Measurements from ENCODE around the gene SMARCAD1. TPM values are rescaled to one million over a fixed set of nuclear protein-coding genes. Genes with fewer than 3 reads are reported as not detected.
A peak's percentile ranks its signal among the peaks of the same experiment; 100 is the strongest.

The SMARCAD1 gene
- polyA plus RNA-seq, result 32.1 TPM
- long read RNA-seq, donor 1, full-length matches to known transcripts, result 2 of 2 reads
- long read RNA-seq, donor 1, partial matches to known transcripts, result 0 of 2 reads
- long read RNA-seq, donor 1, other reads (novel, unspliced or antisense), result 0 of 2 reads
- long read RNA-seq, donor 2, result 0 reads
- long read RNA-seq, donor 3, full-length matches to known transcripts, result 4 of 18 reads
- long read RNA-seq, donor 3, partial matches to known transcripts, result 14 of 18 reads
- long read RNA-seq, donor 3, other reads (novel, unspliced or antisense), result 0 of 18 reads
- long read RNA-seq, donor 4, result 0 reads
- long read RNA-seq, donor 5, full-length matches to known transcripts, result 2 of 2 reads
- long read RNA-seq, donor 5, partial matches to known transcripts, result 0 of 2 reads
- long read RNA-seq, donor 5, other reads (novel, unspliced or antisense), result 0 of 2 reads
- long read RNA-seq, donor 6, full-length matches to known transcripts, result 1 of 1 reads
- long read RNA-seq, donor 6, partial matches to known transcripts, result 0 of 1 reads
- long read RNA-seq, donor 6, other reads (novel, unspliced or antisense), result 0 of 1 reads
- long read RNA-seq, donor 7, result 0 reads
- long read RNA-seq, donor 8, result 0 reads
- long read RNA-seq, donor 9, full-length matches to known transcripts, result 1 of 1 reads
- long read RNA-seq, donor 9, partial matches to known transcripts, result 0 of 1 reads
- long read RNA-seq, donor 9, other reads (novel, unspliced or antisense), result 0 of 1 reads
- long read RNA-seq, donor 10, full-length matches to known transcripts, result 4 of 4 reads
- long read RNA-seq, donor 10, partial matches to known transcripts, result 0 of 4 reads
- long read RNA-seq, donor 10, other reads (novel, unspliced or antisense), result 0 of 4 reads
- long read RNA-seq, donor 11, full-length matches to known transcripts, result 1 of 1 reads
- long read RNA-seq, donor 11, partial matches to known transcripts, result 0 of 1 reads
- long read RNA-seq, donor 11, other reads (novel, unspliced or antisense), result 0 of 1 reads

DNA sequence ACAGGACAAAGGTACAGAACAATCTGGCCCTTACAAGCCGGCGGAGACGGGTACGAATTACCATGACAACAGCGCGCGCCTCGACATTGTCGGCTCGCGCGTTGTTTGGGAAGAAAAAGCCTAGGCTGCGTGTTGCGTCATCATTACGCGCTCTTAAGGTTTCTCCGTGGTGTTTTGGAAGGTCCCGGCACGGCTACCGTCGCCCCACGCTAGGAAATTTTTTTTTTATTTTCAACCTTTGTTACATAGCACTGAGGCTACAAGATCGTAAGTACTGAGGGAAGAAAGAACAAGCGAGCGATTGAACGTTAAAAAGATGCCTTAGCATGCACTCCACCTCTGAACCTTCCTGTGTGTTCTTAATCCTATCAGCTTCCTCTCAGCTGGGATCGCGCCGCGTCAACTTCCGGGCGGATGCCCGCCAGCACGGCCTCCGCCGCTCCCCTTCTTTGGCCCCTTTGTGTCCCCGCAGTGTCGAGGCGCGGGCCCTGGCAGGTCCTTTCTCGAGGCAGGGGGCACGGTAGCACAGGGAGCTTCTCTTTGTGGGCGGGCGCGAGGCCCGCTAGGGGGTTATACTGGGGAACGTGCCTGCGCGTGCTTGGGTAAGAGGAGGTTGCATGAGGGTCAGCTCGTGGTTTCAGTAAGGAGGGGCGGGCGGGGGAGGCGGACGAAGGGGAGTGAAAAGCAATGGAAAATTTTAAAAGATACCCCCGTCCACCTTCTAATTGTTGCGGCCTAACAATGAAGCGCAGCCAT lies at the start of gene SMARCAD1:
Gene SMARCAD1 (plus strand): TSS at position 397 of the 756 bp plus-strand sequence. CDS start 530 bp downstream, outside the sequence.
- Histone ChIP-seq H3K27me3 (ENCODE audit: control insufficient read depth, insufficient read depth, low read length) (no peaks in the 10 kb centered on the region), H3K4me1 (ENCODE audit: control insufficient read depth, insufficient read depth, low read length) (peaks cover 7% of the 10 kb centered on the region), H3K4me3 (ENCODE audit: low read length) (peak within 1 kb of the TSS; percentile 79), H3K9me3 (ENCODE audit: control insufficient read depth, low read depth, low read length) (no peaks in the 10 kb centered on the region), H3K36me3 (ENCODE audit: control insufficient read depth, insufficient read depth, low read length) (peaks cover 12% of the 10 kb centered on the region), H3K27ac (ENCODE audit: low read length) (peak within 1 kb of the TSS; percentile 77)
- peak; percentile 93 to 98 for DNase-seq
- no CpG with 5 or more reads among the region's 57 CpGs for WGBS (ENCODE audit: insufficient coverage, low lambda C conversion rate)

DNA sequence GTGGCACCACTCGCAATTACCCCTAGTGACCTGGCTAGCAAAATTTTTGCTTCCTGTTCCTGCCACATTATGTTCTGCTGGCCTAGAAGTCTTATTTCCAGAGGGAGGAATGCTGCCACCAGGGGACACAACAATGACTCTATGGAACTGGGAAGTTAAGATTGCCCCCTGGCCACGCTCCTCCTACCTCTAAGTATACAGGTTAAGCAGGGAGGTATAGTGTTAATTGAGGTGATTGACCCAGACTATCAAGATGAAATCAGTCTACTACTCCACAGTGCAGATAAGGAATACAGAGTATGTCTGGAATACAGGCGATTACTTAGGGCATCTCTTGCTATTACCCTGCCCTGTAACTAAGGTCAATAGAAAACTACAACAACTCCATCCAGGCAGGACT lies 48.8 kb upstream of the SMARCAD1 start:
- no peak overlapping the region for H3K4me3 ChIP-seq (ENCODE audit: low read length)
- H3K36me3 ChIP-seq (ENCODE audit: control insufficient read depth, insufficient read depth, low read length), result no peaks in the 10 kb centered on the region
- WGBS (ENCODE audit: insufficient coverage, low lambda C conversion rate), result no CpG with 5 or more reads among the region's 3 CpGs

GRCh38 chr4:94159790-94160189 lies 47.9 kb upstream of the SMARCAD1 start:
- H3K4me3 ChIP-seq (ENCODE audit: low read length), result no peak overlapping the region
- no CpG with 5 or more reads among the region's 1 CpG for WGBS (ENCODE audit: insufficient coverage, low lambda C conversion rate)

More for the DNA sequence above, 48.8 kb upstream of the SMARCAD1 start:
- DNase-seq, result no peak
- H3K4me1 ChIP-seq (ENCODE audit: control insufficient read depth, insufficient read depth, low read length), result peaks cover 6% of the 10 kb centered on the region
- H3K9me3 ChIP-seq (ENCODE audit: control insufficient read depth, low read depth, low read length), result no peaks in the 10 kb centered on the region
- no peaks in the 10 kb centered on the region for H3K27me3 ChIP-seq (ENCODE audit: control insufficient read depth, insufficient read depth, low read length)
- no peak overlapping the region for H3K27ac ChIP-seq (ENCODE audit: low read length)

GRCh38 chr4:94160774-94161173 lies 46.9 kb upstream of the SMARCAD1 start:
- peaks cover 6% of the 10 kb centered on the region for H3K4me1 ChIP-seq (ENCODE audit: control insufficient read depth, insufficient read depth, low read length)
- no peaks in the 10 kb centered on the region for H3K27me3 ChIP-seq (ENCODE audit: control insufficient read depth, insufficient read depth, low read length)
- H3K27ac ChIP-seq (ENCODE audit: low read length), result no peak overlapping the region
- no peak for DNase-seq
- H3K9me3 ChIP-seq (ENCODE audit: control insufficient read depth, low read depth, low read length), result no peaks in the 10 kb centered on the region
- H3K36me3 ChIP-seq (ENCODE audit: control insufficient read depth, insufficient read depth, low read length), result no peaks in the 10 kb centered on the region
- no peak overlapping the region for H3K4me3 ChIP-seq (ENCODE audit: low read length)
- no CpG with 5 or more reads among the region's 4 CpGs for WGBS (ENCODE audit: insufficient coverage, low lambda C conversion rate)

More at GRCh38 chr4:94159790-94160189, 47.9 kb upstream of the SMARCAD1 start:
- H3K27ac ChIP-seq (ENCODE audit: low read length), result no peak overlapping the region
- DNase-seq, result no peak
- H3K36me3 ChIP-seq (ENCODE audit: control insufficient read depth, insufficient read depth, low read length), result no peaks in the 10 kb centered on the region
- H3K27me3 ChIP-seq (ENCODE audit: control insufficient read depth, insufficient read depth, low read length), result no peaks in the 10 kb centered on the region
- no peaks in the 10 kb centered on the region for H3K9me3 ChIP-seq (ENCODE audit: control insufficient read depth, low read depth, low read length)
- H3K4me1 ChIP-seq (ENCODE audit: control insufficient read depth, insufficient read depth, low read length), result peaks cover 6% of the 10 kb centered on the region

DNA sequence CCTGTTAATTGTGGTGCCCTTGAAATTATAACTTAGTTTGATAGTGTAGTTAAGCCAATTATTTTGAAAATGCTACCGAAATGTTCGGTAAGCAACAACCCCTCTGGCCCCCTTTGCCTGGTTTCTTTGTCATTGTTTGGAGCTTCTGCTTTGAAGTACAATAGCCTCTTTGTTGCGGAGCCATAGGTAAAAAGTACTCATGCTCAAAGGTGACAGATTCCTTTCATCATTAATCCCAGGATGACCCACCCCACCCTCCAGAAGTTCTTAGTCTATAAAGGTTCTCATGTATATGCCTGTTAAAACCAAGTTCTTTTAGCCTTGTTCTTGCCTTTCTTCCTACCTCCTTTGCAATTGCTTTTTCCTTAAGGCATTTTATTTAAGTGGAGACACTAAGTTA lies 42.4 kb upstream of the SMARCAD1 start:
- peaks cover 7% of the 10 kb centered on the region for H3K9me3 ChIP-seq (ENCODE audit: control insufficient read depth, low read depth, low read length)
- 83% methylated on average over 1 of the region's 3 CpGs for WGBS (ENCODE audit: insufficient coverage, low lambda C conversion rate)
- H3K4me1 ChIP-seq (ENCODE audit: control insufficient read depth, insufficient read depth, low read length), result no peaks in the 10 kb centered on the region
- peak in 1 of 2 donors; percentile 12 for DNase-seq
- no peak overlapping the region for H3K4me3 ChIP-seq (ENCODE audit: low read length)
- H3K27me3 ChIP-seq (ENCODE audit: control insufficient read depth, insufficient read depth, low read length), result no peaks in the 10 kb centered on the region
- H3K36me3 ChIP-seq (ENCODE audit: control insufficient read depth, insufficient read depth, low read length), result no peaks in the 10 kb centered on the region
- H3K27ac ChIP-seq (ENCODE audit: low read length), result no peak overlapping the region

DNA sequence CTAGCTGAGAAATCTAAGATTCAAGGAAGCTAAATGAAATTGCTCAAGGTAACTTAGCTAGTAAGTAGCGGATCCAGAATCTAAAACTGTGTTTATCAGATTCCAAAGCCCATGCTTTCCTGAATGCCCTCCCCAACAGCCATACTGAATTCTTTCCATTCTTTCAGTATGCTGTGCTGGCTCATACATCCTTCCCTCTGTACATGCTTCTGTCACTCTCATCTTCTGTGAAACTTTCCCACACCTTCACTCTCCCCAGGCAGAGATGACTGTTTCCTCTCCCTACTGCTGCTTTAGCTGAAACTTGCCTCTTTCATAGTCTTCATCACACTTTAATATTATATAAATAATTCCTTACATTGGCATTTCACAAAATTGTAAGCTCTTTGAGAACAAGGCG lies 39.3 kb upstream of the SMARCAD1 start:
- Histone ChIP-seq H3K9me3 (ENCODE audit: control insufficient read depth, low read depth, low read length) (peaks cover 7% of the 10 kb centered on the region), H3K27me3 (ENCODE audit: control insufficient read depth, insufficient read depth, low read length) (no peaks in the 10 kb centered on the region), H3K27ac (ENCODE audit: low read length) (no peak overlapping the region), H3K36me3 (ENCODE audit: control insufficient read depth, insufficient read depth, low read length) (no peaks in the 10 kb centered on the region), H3K4me1 (ENCODE audit: control insufficient read depth, insufficient read depth, low read length) (no peaks in the 10 kb centered on the region), H3K4me3 (ENCODE audit: low read length) (no peak overlapping the region)
- no peak for DNase-seq
- WGBS (ENCODE audit: insufficient coverage, low lambda C conversion rate), result 86% methylated on average over 1 of the region's 2 CpGs

GRCh38 chr4:94169803-94170372 lies 37.8 kb upstream of the SMARCAD1 start:
- WGBS (ENCODE audit: insufficient coverage, low lambda C conversion rate), result no CpG with 5 or more reads among the region's 37 CpGs
- H3K4me1 ChIP-seq (ENCODE audit: control insufficient read depth, insufficient read depth, low read length), result no peaks in the 10 kb centered on the region
- H3K27ac ChIP-seq (ENCODE audit: low read length), result no peak overlapping the region
- H3K27me3 ChIP-seq (ENCODE audit: control insufficient read depth, insufficient read depth, low read length), result no peaks in the 10 kb centered on the region
- H3K4me3 ChIP-seq (ENCODE audit: low read length), result no peak overlapping the region
- no peaks in the 10 kb centered on the region for H3K36me3 ChIP-seq (ENCODE audit: control insufficient read depth, insufficient read depth, low read length)
- peaks cover 7% of the 10 kb centered on the region for H3K9me3 ChIP-seq (ENCODE audit: control insufficient read depth, low read depth, low read length)
- no peak for DNase-seq

GRCh38 chr4:94171616-94172015 lies 36.0 kb upstream of the SMARCAD1 start:
- Histone ChIP-seq H3K4me1 (ENCODE audit: control insufficient read depth, insufficient read depth, low read length) (no peaks in the 10 kb centered on the region), H3K27me3 (ENCODE audit: control insufficient read depth, insufficient read depth, low read length) (no peaks in the 10 kb centered on the region), H3K4me3 (ENCODE audit: low read length) (no peak overlapping the region), H3K9me3 (ENCODE audit: control insufficient read depth, low read depth, low read length) (peaks cover 7% of the 10 kb centered on the region), H3K36me3 (ENCODE audit: control insufficient read depth, insufficient read depth, low read length) (no peaks in the 10 kb centered on the region), H3K27ac (ENCODE audit: low read length) (no peak overlapping the region)
- 100% methylated on average over 3 of the region's 4 CpGs for WGBS (ENCODE audit: insufficient coverage, low lambda C conversion rate)
- DNase-seq, result no peak

DNA sequence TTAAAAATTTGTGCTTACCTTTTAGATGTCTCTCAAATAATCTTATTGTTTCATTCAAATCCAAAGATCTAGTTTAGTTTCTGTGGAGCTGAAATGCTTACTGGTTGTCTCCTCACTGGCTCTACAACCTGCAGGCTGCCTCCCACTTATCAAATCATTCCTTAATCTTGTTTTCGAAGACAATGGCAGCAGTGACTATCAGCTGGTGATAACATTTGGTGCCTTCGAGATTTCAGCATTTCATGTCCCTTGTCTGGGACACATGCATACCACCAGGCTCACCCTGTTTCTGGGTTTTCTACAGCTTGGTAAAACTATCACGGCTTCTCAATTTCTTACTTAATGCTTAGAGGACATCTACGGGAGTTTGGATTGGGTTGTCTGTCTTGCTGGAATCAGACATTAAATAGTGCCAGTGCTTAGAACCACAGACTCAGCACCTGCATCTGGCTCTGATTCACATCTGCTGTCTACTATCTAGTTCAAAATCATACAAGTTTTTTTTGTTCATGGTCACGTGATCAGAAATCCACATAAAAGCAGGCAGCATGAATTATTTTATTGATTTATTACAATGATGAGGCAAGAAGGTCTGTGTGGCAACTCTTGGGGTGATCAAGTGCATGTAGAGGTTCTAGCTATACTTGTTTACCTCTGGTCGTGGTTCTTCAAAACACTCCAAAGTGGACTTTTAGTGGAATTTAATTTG lies 32.0 kb upstream of the SMARCAD1 start:
- H3K27ac ChIP-seq (ENCODE audit: low read length), result no peak overlapping the region
- H3K27me3 ChIP-seq (ENCODE audit: control insufficient read depth, insufficient read depth, low read length), result no peaks in the 10 kb centered on the region
- 40% methylated on average over 1 of the region's 6 CpGs for WGBS (ENCODE audit: insufficient coverage, low lambda C conversion rate)
- H3K4me3 ChIP-seq (ENCODE audit: low read length), result no peak overlapping the region
- H3K36me3 ChIP-seq (ENCODE audit: control insufficient read depth, insufficient read depth, low read length), result no peaks in the 10 kb centered on the region
- no peaks in the 10 kb centered on the region for H3K9me3 ChIP-seq (ENCODE audit: control insufficient read depth, low read depth, low read length)
- peak in 1 of 2 donors; percentile 34 for DNase-seq
- no peaks in the 10 kb centered on the region for H3K4me1 ChIP-seq (ENCODE audit: control insufficient read depth, insufficient read depth, low read length)
